ENCODE data around the gene ERBB4.
A peak's percentile ranks its signal among the peaks of the same experiment; 100 is the strongest.

ERBB4 gene

DNA sequence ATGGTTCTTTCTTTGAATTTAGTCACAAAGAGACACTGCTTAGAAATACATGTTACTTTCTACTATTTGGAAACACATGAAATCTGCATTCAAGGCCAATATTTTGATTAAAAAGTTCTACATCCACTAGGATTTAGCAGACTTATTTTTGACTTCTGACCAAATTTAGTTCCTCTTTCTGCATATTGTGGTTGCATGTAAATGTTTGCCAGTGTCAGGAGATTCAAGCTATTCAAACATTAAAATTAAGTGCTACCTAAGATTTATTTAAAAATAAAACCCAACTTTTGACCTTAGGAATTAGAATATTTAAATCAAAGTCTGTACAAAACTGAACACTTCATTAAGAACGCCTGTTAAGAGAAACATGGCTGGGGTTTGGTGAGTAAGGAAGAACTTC, 1091.1 kb downstream of the ERBB4 start:
- no peak for DNase-seq

DNA sequence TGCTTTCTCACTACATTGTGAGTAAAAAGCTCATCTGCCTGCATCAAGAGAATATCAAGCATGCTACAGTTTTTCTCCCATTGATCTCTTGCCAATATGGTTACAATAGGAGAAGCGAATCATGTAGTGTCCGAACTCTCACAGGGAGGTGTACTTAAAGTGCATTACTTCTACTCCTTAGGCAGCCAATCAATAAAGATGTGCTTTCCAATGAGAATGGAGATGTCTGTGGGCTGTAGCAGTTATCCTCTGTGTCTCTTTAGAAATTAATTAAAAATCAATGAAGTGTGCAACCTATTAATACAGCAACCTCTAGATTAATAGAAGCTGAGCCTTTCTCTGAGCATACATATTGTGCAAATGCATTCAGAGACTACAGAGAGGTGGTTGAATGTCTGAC, 1098.5 kb downstream of the ERBB4 start:
- no peak for DNase-seq

DNA sequence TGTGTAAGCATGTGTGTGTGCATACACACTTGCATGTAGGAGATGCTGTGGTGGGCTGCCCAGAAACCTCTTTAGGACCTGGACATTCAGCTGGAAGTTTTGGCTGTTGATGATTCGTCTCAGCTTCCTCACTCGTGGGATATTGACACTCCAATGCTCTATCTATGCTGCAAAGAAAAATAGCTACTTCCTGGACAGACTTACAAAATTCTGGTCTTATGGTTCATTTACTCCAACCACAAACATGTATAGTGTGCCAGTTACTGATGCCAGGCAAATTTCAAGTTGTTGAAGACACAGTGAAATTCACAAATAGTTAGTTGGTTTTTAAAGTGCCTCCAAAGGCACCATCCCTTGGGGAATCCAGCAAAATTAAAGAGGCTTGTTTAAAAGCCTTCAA, 1099.6 kb downstream of the ERBB4 start:
- DNase-seq, result no peak

DNA sequence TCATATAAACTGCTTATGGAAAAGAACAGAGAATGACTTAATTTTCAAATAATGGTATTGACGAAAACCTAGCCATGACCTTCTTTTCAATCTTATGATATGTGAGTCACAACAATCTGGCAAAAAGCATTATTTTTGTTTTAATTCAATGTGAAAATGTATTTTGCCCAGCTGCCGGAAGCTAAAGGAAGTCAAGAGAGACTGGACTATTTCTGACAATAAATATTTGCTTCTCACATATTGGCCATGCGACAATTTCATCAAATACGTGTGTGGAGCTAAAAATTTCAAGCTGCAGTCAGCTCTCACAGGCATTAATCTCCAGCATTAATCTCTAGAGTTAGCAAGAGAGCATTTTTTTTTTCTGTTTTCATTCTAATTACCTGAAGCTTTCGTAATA, 1101.2 kb downstream of the ERBB4 start:
- no peak for DNase-seq

DNA sequence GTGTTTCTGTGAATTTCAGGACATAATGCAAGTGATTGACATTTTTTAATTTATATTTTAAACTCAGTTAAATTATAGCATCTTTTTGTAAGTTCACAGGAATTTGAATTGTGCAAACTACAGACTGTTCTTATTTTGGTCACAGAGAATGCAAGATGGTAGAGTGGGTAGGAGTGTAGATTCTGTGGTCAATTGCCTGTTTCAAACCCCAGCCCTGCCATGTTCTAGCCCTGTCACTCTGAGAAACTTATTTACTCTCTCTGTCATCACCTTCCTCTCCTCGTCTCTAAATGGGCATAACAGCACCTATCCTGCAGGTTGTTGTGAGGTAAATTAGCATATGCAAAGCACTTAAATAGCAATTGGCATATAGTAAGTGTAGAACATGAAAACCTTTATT, 1102.4 kb downstream of the ERBB4 start:
- no peak for DNase-seq

DNA sequence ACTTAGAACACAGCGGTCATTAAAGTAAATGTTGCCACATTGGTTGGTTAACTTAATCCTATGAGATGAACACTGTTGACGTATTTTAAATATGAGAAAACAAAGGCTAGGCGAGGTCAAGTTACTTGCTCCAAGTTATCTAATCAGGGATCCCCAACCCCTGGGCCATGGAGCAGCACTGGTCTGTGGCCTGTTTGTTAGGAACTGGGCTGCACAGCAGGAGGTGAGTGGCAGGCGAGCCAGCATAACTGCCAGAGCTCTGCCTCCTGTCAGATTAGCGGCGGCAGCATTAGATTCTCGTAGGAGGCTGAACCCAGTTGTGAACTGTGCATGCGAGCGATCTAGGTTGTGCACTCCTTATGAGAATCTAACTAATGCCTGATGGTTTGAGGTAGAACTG, 1103.3 kb downstream of the ERBB4 start:
- DNase-seq, result no peak

DNA sequence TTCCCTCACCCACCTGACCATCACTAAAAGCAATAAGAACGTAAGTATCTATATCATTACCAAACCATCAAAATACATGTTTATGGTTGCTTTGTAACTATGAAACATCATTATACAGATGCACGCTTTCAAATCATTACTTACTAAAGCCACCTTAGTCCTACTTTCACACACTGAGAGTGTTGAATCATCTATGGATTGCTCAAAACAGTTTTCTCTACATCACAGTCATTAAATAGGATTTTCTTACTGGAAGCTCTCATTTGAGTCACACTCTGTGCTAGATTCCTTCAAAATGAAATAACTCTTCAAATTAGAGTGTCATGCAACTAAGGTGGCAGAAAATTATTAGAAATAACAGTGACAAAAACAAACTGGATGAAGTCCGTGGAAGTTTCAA, 1103.8 kb downstream of the ERBB4 start:
- no peak for DNase-seq

DNA sequence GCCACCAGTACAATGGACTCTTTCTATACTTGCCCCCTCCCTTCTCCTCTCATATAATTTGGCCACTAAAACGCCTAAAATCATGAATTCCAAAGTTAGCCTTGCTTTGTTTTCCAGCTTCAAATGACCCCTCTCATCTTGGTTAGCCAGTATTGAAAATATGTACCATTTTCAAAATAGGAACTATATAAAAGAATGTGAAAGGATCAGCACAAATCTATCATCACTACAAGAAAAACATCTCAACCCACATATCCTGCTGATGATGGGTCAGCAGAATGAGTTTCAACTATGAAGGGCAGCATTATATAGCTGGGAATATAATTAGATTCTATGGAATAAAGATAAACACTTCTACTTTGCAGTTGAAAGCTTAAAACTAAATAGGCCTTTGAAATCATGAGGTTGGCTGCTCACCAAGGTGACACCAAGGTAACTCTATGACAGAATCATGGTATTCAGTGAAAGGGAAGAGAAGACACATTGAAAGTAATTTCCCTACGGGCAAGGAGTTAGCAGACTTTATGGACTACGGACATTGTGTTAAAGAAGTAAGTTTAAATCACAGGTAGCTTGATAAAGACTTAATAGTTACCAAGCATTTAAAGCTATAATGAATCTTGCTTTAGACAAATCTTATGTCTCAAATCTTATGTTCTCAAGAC, 1109.2 kb downstream of the ERBB4 start:
- no peak for DNase-seq

DNA sequence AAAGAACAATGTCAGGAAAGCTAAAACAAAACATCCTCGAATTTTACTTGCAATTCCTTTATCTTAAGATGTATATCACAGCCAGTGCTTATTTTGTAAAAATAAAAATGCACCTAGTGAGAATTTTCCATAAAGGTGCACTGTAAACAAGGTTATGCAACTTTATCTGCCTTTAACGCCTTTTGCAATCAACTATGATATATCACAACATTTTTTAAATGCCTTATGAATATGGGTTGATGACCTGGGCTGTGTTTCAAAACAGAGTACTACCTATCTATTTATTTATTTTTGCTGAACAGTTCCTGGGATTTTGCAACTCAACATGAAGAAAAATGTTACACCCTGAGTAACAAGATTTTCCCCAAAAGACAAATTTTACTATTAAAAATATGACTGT, 1112.4 kb downstream of the ERBB4 start:
- DNase-seq, result no peak

DNA sequence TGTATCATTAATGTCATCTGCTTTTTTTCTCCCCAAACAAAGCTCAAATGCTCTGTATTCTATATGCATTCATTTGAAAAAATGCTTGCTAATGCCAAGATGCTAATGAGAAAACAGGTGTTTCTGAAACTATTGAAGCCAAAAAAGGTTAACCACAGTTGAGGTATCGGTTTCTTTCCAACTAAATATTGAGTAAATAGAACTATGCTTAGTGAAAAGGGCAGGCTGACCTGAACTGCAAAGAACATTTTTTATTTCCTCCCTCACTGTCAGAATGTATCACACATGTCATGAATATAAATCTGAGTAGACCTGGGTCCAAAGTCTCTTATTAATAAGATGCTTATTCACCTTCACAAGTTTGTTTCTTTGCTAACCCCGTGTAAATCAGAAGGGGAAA, 1115.6 kb downstream of the ERBB4 start:
- no peak for DNase-seq

DNA sequence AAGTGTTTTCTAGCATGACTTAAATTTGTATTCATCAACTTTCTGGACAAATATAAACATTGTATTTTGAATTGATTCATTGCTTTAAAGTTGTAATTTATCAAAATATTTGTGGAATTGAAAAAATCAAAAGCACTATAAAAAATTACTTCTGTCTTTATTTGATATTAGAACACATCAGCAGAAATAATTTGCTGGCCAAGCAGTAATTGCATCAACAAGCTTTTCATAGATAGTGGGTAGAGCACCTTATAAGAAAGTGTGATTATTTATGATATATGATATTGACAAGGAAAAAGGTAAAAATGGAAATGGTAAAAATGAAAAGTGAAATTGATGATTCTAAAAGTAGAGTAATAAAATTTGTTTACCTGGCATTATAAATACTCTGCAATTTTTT, 1121.1 kb downstream of the ERBB4 start:
- no peak for DNase-seq

DNA sequence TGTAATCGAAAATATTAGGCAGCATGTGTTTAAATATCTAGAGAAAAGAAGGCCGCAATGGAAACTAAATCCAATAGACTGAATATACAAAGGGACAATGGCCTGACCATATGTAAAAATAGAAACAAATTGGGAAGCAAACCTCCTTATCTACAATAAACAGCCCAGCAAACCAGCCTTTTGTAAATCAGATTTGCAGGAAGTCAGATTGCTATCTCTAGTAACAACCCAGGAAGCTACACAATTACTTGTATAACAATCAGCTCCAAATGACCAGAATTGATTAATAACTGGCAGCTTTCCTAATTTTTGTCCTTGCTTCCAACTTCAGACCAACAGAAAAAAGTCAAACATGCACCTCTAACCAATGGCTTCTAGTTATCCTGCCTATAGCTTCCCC, 1122.2 kb downstream of the ERBB4 start:
- no peak for DNase-seq

DNA sequence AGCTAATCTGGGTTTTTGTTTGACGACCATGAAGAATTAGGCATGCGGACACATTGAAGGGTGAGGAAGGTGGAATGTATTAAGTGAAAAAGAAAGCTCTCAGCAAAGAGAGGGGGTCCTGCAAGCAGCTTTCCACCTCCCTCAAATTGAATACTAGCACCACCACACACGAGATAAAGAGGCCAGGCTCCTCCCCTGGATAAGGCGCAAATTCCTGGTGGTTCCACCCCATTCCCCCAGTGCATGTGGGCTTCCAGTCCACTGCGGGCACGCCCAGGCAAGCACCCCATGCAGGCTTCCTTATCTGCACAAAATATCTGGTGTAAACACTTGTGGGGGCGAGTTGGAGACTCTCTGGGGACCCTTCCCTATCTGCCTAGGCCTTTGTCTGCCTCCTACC, 1124.9 kb downstream of the ERBB4 start:
- DNase-seq, result no peak

DNA sequence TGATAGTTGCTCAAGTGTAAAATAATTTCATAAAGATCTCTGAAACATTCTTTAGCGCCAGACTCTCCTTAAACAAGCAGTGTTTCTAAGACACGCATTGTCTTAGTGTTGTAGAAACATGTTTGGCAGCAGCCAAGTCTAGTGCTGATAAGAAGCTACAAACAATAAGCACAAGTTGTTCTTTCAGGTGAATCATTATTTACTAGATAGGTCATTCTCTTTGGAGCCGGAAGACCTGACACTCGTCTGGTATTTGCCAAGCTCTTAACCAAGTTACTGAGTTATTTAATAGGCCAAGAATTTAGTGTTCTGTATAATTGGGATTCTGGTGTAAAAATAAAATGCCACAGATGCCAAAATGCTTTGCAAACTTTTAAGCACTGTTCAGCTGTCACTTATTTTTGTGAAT, 1130.1 kb downstream of the ERBB4 start:
- DNase-seq, result no peak

DNA sequence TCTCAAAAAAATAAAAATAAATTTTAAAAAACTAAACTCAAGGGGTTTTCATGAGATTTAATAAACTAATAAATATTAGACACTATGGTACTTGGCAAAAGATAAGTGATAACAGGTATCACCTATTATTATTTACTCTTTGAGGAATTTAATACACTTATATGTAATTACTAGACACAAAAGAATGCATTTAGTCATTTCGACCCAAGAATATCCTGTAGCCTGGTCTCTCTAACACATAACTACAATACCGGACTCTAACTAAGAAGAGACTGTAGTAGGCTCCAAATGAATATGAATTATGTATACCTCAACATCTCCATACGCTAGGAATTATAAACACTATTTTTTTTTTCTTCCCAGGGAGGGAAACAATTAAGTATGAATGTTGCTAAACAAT, 1131.5 kb downstream of the ERBB4 start:
- no peak for DNase-seq

DNA sequence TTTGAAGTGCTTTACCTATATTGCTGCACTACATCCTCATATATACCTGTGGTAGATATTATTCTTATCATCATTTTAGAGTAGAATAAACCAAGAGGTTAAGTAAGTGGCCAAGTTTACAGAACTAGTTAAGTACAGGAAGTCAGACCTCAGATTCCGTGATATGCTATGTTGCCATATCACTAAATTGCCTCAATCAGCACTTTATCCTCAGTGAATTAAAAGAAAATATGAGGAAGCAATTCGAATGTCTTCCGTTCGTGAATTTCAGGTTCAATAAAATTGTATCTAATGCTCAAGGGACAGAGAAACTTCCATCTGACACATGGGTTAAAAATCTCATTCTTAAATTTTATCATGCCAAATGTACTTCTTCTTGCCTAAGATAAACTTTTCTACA, 1133.6 kb downstream of the ERBB4 start:
- DNase-seq, result no peak

DNA sequence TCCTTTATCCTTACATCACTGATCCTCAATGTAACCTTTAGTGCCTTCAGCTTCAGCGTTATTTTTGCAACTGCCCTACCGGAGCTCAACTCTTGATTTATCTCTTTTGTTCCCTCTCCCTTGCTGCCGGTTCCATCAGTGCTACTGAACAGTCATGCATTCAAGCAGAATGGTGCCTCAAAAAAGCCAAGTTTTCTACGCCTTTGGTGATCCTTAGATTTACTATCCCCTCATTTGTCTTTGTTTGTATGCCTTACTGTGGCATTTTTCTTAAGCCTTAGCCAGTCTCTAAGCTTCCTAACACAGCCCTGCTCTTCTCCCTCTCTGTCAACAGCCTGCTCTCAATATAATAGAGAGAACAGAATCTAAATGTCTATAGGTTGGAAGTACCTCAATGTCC, 1134.5 kb downstream of the ERBB4 start:
- no peak for DNase-seq

DNA sequence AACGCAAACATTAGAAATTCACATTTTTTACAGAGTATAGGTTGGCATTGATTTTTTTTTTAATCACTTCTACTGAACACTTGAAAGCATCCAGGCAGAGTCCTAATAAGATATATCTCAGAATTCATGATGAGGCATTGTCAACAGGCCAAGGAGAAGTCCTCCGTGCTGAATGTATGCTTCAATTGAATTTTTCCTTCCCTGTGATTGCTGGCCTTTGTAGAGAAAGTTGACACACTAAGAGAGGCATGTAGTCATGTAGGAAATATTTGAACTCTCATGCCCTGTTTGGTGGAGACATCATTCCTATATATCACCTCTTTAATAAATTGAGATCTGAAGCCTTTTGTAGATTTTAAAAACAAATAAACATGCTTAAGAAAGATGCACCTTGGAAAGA, 1137.3 kb downstream of the ERBB4 start:
- no peak for DNase-seq

DNA sequence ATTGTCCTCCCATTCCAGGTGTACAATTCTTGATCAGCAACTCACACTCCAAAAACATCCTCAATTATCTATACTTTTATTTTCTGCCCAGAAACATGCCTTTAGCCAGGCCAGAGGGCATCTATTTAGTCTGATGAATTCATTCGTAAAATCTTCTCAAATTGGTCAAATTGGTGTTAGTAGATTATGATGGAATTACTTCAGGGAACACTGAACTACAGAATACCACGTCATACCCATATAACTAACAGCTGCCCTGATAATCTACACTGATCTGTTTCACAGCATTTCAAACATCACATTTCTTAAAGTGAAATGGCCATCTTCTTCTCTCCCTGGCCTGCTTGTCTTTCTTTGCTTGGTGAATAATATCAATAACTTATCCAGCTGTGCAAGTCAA, 1140.8 kb downstream of the ERBB4 start:
- no peak for DNase-seq

DNA sequence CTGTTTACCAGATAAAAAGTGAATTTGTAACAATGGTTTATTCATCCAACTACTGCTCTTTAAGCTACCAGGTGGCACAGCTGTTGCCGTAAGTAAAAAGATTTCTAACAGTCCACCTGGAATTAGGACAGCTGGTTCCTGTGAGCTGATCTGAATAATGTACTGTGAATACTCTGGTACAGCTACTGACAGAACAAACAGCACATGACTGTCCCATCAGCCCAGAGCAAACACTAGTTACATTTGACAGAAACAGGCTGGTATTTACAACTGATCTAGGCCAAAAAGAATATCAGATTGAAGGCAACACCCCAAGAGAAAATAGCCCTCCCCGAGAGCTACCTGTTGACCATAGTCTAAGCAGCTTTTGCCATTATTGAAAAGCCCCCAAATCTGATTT, 1141.8 kb downstream of the ERBB4 start:
- DNase-seq, result peak; percentile 75

DNA sequence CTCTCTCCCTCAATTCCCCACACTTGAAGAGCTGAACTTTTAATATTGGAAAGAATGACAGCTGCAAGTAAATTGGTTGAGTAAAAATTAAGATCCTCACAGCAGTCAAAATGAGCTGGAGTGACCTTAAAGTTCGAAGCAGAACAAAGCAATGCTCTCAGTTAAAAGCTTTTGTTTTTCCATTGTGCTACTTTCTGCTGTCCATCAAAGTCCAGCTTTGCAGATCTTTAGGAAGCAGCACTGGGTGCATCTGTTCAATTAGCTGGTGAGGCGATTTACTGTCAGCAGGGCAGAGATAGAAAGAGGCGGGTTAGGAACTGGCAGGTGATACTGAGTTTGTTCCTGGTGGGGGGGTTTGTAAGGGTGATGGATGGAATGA, 1147.4 kb downstream of the ERBB4 start:
- DNase-seq, result peak; percentile 87

DNA sequence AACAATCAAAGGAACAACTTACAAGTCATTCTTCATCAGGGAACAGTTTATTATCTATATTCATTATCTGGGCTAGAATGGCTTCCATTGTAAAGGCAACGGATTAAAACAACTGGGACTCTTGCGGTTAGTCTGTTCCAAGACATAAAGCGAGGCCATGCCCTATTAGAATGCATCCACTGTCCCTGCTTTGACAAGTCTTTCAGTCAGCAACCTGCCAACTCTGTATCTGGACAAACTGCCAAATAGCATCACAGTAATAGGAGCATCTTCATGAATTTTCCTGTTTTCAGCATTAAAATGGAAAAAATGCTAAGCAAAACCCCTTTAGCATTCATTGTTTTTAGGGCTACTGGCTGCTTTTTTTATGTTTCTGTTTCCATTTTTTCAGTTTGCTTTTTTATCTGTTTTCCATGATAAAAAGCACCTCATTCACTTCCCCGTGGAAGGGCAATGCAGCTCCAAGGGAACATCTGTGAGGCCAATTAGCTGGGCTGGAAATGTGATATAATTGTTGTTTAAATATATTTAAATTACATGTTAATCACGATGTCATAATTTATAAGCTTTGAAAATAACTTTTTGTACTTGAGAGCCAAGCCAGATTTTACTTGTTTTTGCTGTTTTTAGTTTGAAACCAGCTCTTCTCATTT, 1147.9 kb downstream of the ERBB4 start:
- peak; percentile 41 for DNase-seq

DNA sequence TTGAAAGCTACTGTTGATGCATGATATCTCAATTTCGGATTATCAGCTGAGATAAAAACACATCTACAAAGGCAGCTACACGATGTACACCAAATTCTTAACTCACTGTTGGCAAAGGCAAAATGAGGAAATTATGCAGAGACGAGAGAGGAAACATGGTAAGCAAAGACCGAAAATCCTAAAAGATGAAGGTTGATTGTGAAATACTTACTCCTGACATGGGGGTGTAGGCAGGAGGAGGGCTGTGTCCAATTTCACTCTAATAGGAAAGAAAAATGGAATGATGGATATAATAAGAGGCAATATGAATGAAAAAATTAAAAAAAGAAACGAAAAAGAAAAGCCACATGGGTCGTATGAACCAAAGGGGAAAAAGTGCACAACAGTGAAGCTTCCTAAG, 1150.9 kb downstream of the ERBB4 start:
- DNase-seq, result no peak

DNA sequence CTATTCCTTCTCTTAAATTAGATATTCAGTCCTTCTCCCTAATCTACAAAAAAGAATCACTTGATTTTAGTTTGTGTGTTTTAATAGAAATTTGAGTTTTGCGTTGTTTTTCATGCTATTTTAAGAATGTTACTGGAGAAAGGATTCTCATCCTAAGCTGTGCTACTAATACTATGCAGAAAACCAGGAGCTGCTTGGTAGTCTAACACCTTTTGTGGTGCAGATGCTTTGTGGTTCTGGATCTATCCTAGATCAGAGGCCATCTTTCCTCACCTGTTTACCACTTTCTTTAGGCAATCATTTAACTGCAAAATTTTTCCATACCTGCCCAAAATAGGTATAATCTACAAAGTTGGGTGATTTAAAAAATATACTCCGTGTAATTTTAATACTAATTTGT, 1158.6 kb downstream of the ERBB4 start:
- no peak for DNase-seq

DNA sequence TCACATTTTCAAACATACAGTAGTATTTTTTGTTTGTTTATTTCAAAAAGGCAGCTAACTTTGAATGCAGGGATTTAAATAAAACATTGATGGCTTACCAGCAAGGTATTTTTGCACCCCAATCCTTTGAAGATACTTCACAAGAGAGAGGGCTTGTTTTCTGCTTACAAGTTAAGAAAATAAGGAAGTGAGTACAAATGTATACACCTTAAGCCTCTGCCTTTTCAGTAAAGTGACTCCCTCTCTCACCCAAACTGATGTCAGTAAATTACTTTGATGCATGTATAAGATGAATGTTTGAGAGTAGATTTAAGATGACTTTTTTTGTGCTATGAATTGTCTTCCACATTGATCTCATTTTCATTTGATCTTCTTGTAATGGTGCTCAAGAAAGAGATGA, 1162.2 kb downstream of the ERBB4 start:
- DNase-seq, result no peak
